Neural cell (in vitro differentiated cells): ENCODE measurements around the gene KLHL21. TPM values are rescaled to one million over a fixed set of nuclear protein-coding genes. Genes with fewer than 3 reads are reported as not detected.

ENCODE experiments used
- H2AFZ ChIP-seq: fragments of 200-600, 300-800 bp; sonication (generic), shearing (Covaris generic); 2 replicates; pipeline ENCODE4 v1.6.0; 2014; ENCODE audit warnings: low read depth, mild to moderate bottlenecking, antibody characterized with exemption, low read length, moderate library complexity
- H3F3A ChIP-seq: fragments of 200-600 bp; shearing (Covaris generic); 2 replicates; pipeline ENCODE4 v1.6.1; 2016; ENCODE audit warnings: mild to moderate bottlenecking, moderate library complexity, mixed read lengths, antibody characterized with exemption, low read length; ENCODE audit not compliant: insufficient read depth, poor library complexity, severe bottlenecking
- H3K27ac ChIP-seq: fragments of 200-600, 300-800 bp; sonication (generic), shearing (Covaris generic); 2 replicates; pipeline ENCODE4 v1.5.1; 2014; ENCODE audit warnings: mild to moderate bottlenecking, low read length, moderate library complexity
- H3K27me3 ChIP-seq: fragments of 300-800, 200-600 bp; sonication (generic), shearing (Covaris generic); 2 replicates; pipeline ENCODE4 v1.6.0; 2014; ENCODE audit warnings: mild to moderate bottlenecking, low read depth, low read length, moderate library complexity; ENCODE audit not compliant: insufficient read depth
- H3K36me3 ChIP-seq: fragments of 300-800, 200-600 bp; sonication (generic), shearing (Covaris generic); 2 replicates; pipeline ENCODE4 v1.5.1; 2014; ENCODE audit warnings: mild to moderate bottlenecking, antibody characterized with exemption, low read length, moderate library complexity; ENCODE audit not compliant: insufficient read depth
- H3K4me2 ChIP-seq: fragments of 300-800, 200-600 bp; sonication (generic), shearing (Covaris generic); 2 replicates; pipeline ENCODE4 v1.6.0; 2014; ENCODE audit warnings: mild to moderate bottlenecking, low read length
- H3K4me3 ChIP-seq: fragments of 300-800, 200-600 bp; sonication (generic), shearing (Covaris generic); 2 replicates; pipeline ENCODE4 v1.5.1; 2014; ENCODE audit warnings: mild to moderate bottlenecking, low read length, moderate library complexity
- H3K79me2 ChIP-seq: fragments of 200-600 bp; shearing (Covaris generic); replicated peaks from 2 replicates; pipeline ENCODE4 v1.6.0; 2014; ENCODE audit warnings: mild to moderate bottlenecking, low read length, moderate library complexity; ENCODE audit not compliant: insufficient read depth
- H3K9ac ChIP-seq: fragments of 300-800, 200-600 bp; sonication (generic), shearing (Covaris generic); 2 replicates; pipeline ENCODE4 v1.6.1; 2016; ENCODE audit warnings: mild to moderate bottlenecking, low read length, mixed read lengths
- H3K9me2 ChIP-seq: fragments of 200-600 bp; shearing (Covaris generic); 2 replicates; pipeline ENCODE4 v1.6.1; 2016; ENCODE audit warnings: mild to moderate bottlenecking, low read length, mixed read lengths; ENCODE audit not compliant: insufficient read depth
- H3K9me3 ChIP-seq: fragments of 200-600, 300-800 bp; sonication (generic), shearing (Covaris generic); 2 replicates; pipeline ENCODE4 v1.6.1; 2016; ENCODE audit warnings: mild to moderate bottlenecking, mixed run types, low read length, moderate library complexity, mixed read lengths
- H4K20me1 ChIP-seq: fragments of 200-600 bp; shearing (Covaris generic); 2 replicates; pipeline ENCODE4 v1.6.1; 2016; ENCODE audit warnings: mild to moderate bottlenecking, mixed run types; ENCODE audit not compliant: insufficient read depth
- EP300 ChIP-seq: fragments of 450-650 bp; conservative IDR thresholded peaks from 2 replicates; pipeline ENCODE4 v1.6.1; 2014; ENCODE audit warnings: antibody characterized with exemption, mild to moderate bottlenecking, moderate library complexity; ENCODE audit not compliant: poor library complexity, severe bottlenecking
- EZH2 ChIP-seq: fragments of 200-600, 300-800 bp; shearing (Covaris generic), sonication (generic); IDR thresholded peaks from 2 replicates; pipeline ENCODE4 v1.6.1; 2014; ENCODE audit warnings: antibody characterized with exemption, low read length, borderline replicate concordance, mild to moderate bottlenecking; ENCODE audit not compliant: insufficient read depth, poor library complexity, severe bottlenecking
- MXI1 ChIP-seq: fragments of 450-650 bp; conservative IDR thresholded peaks from 2 replicates; pipeline ENCODE4 v1.6.1; 2014; ENCODE audit warnings: antibody characterized with exemption, mild to moderate bottlenecking; ENCODE audit not compliant: poor library complexity, severe bottlenecking
- POLR2AphosphoS5 ChIP-seq: IDR thresholded peaks from 2 replicates; pipeline ENCODE4 v1.6.1; 2012
- RAD21 ChIP-seq: fragments of 450-650 bp; conservative IDR thresholded peaks from 2 replicates; pipeline ENCODE4 v1.6.1; 2014; ENCODE audit warnings: antibody characterized with exemption, mild to moderate bottlenecking, moderate library complexity
- REST ChIP-seq: IDR thresholded peaks from 2 replicates; pipeline ENCODE4 v1.6.1; 2012; ENCODE audit warnings: borderline replicate concordance
- SMC3 ChIP-seq: fragments of 450-650 bp; conservative IDR thresholded peaks from 2 replicates; pipeline ENCODE4 v1.6.1; 2014; ENCODE audit warnings: antibody characterized with exemption, mild to moderate bottlenecking, moderate library complexity; ENCODE audit not compliant: poor library complexity
- TAF1 ChIP-seq: IDR thresholded peaks from 2 replicates; pipeline ENCODE4 v1.6.1; 2012; ENCODE audit warnings: low read depth
- polyA plus RNA-seq: library from polyadenylated mRNA; depleted of rRNA; stranded (reverse); fragments of >200 nt; gene quantifications from 2 replicates; pipeline ENCODE4 v1.2.3, GENCODE V29; 2014
- TF ChIP-seq, protein P1 (sequence below): fragments of 450-650 bp; IDR thresholded peaks from 2 replicates; pipeline ENCODE4 v1.5.1; 2014; ENCODE audit warnings: antibody characterized with exemption, mild to moderate bottlenecking, moderate library complexity; ENCODE audit not compliant: poor library complexity, severe bottlenecking

The KLHL21 gene
- polyA plus RNA-seq, 1 donor from 2014 or later = 8.4 TPM

DNA sequence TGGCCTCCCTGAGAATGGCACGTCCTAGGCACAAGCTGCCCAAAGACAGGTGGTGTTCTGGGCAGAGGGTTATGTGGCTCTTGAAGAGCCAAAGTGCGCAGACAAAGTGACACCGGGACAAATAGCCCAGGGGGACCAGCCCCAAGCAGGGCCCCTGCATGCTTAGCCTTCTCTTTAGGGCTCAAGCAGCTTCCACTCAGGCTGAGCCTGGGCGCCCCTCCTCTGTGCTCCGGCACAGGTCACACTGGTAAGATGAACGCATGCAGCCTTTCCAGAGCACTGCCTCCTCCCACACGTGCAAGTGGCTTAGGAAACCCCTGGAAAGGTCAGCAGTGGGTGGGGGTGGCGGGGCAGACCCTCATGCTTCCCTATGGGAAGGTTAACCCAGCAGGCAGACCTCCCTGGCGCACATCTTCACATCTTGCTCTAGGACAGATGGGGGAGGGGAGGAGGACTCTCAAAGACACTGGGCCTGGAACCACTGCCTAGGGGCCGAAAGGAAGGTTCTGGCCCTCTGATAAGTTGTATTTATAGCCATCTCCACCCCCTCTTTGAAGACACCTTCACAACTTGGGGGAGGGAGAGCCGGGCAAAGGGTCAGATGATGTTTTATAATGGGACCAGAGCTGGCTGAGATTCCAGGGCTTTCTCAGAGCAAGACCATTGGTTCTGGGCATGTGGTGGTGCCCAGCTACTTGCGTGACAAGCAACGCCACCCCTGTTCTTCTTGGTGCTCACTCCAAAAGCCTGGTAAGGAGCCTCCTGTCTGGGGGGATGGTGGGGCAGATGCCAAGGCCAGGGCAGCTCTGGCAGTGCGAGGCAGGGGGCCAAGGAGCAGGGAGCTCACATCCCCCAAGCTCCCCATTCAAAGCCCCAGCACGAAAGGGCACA is 5.5 kb downstream of the KLHL21 start:
- no peaks in the 10 kb centered on the region for H4K20me1 ChIP-seq

DNA sequence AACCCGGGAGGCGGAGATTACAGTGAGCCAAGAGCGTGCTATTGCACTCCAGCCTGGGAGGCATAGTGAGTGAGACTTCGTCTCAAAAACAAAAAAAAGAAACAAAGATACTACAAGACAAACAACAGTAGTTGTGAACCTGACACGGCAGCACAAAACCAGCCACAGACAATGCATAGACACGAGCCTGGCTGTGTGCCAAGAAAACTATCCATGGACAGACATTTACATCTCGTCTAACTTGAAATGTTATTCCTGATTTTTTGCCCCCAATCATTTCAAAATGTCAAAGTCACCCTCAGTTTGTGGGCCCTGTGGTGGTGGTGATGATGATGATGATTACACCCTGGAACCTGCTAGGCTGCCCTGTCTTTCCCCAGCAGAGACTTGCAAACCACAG is 6.3 kb downstream of the KLHL21 start:
- TF ChIP-seq TAF1 = no peak
- TF ChIP-seq MXI1 = no peak
- TF ChIP-seq, protein P1, sequence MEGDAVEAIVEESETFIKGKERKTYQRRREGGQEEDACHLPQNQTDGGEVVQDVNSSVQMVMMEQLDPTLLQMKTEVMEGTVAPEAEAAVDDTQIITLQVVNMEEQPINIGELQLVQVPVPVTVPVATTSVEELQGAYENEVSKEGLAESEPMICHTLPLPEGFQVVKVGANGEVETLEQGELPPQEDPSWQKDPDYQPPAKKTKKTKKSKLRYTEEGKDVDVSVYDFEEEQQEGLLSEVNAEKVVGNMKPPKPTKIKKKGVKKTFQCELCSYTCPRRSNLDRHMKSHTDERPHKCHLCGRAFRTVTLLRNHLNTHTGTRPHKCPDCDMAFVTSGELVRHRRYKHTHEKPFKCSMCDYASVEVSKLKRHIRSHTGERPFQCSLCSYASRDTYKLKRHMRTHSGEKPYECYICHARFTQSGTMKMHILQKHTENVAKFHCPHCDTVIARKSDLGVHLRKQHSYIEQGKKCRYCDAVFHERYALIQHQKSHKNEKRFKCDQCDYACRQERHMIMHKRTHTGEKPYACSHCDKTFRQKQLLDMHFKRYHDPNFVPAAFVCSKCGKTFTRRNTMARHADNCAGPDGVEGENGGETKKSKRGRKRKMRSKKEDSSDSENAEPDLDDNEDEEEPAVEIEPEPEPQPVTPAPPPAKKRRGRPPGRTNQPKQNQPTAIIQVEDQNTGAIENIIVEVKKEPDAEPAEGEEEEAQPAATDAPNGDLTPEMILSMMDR = no peak
- H3K27me3 ChIP-seq = peaks cover 5% of the 10 kb centered on the region
- no peak overlapping the region for H3K4me2 ChIP-seq
- no peaks in the 10 kb centered on the region for H3F3A ChIP-seq
- H3K9me2 ChIP-seq = no peaks in the 10 kb centered on the region
- H3K4me3 ChIP-seq = no peak overlapping the region
- no peaks in the 10 kb centered on the region for H4K20me1 ChIP-seq
- H3K36me3 ChIP-seq = no peaks in the 10 kb centered on the region
- H2AFZ ChIP-seq = no peak overlapping the region
- no peak overlapping the region for H3K9ac ChIP-seq
- no peak overlapping the region for H3K27ac ChIP-seq
- H3K79me2 ChIP-seq = no peaks in the 10 kb centered on the region
- H3K9me3 ChIP-seq = no peaks in the 10 kb centered on the region

More for the DNA sequence above, 5.5 kb downstream of the KLHL21 start:
- H3K79me2 ChIP-seq = no peaks in the 10 kb centered on the region
- no peaks in the 10 kb centered on the region for H3K36me3 ChIP-seq
- H3K9me3 ChIP-seq = no peaks in the 10 kb centered on the region
- no peaks in the 10 kb centered on the region for H3K9me2 ChIP-seq
- H3K27me3 ChIP-seq = peaks cover 11% of the 10 kb centered on the region
- no peak overlapping the region for H3K4me3 ChIP-seq
- H2AFZ ChIP-seq = no peak overlapping the region
- H3K4me2 ChIP-seq = no peak overlapping the region
- no peak for TF ChIP-seq SMC3
- no peak for TF ChIP-seq RAD21
- TF ChIP-seq EZH2 = no peak
- TF ChIP-seq POLR2AphosphoS5 = no peak
- no peak for TF ChIP-seq MXI1
- TF ChIP-seq EP300 = no peak
- no peak for TF ChIP-seq TAF1
- TF ChIP-seq, protein P1 = no peak
- no peak for TF ChIP-seq REST
- no peak overlapping the region for H3K9ac ChIP-seq
- H3K27ac ChIP-seq = no peak overlapping the region
- H3F3A ChIP-seq = no peaks in the 10 kb centered on the region
